ENCODE data around the gene KIF15.

The KIF15 gene

GRCh38 chr3:44875596-44875995, 114.0 kb downstream of the KIF15 start:
- in situ Hi-C loops (cut with HindIII; ENCODE audit: low sequenced_read_pairs): no loop called here

- in situ Hi-C loops (cut with HindIII; ENCODE audit: low sequenced_read_pairs): no loop called here
Observed at GRCh38 chr3:44877333-44877732, 115.7 kb downstream of the KIF15 start.

- in situ Hi-C loops (cut with HindIII; ENCODE audit: low sequenced_read_pairs): loop anchor here (5.0 kb wide), 2 partner anchors 62 to 83 kb away; no protein-coding TSS in a partner anchor
Observed at GRCh38 chr3:44880284-44880683, 118.7 kb downstream of the KIF15 start.

- in situ Hi-C loops (cut with HindIII; ENCODE audit: low sequenced_read_pairs): loop anchor here (5.0 kb wide), 2 partner anchors 59 to 86 kb away; no protein-coding TSS in a partner anchor
Observed at GRCh38 chr3:44883213-44883955, 121.8 kb downstream of the KIF15 start.

- in situ Hi-C loops (cut with HindIII; ENCODE audit: low sequenced_read_pairs): loop anchor here (5.0 kb wide), 2 partner anchors 58 to 87 kb away; no protein-coding TSS in a partner anchor
Observed at GRCh38 chr3:44883999-44884431, 122.4 kb downstream of the KIF15 start.

GRCh38 chr3:44885618-44886017, 124.0 kb downstream of the KIF15 start:
- in situ Hi-C loops (cut with HindIII; ENCODE audit: low sequenced_read_pairs): no loop called here

GRCh38 chr3:44886561-44886960, 125.0 kb downstream of the KIF15 start:
- in situ Hi-C loops (cut with HindIII; ENCODE audit: low sequenced_read_pairs): no loop called here

GRCh38 chr3:44887101-44887500, 125.5 kb downstream of the KIF15 start:
- in situ Hi-C loops (cut with HindIII; ENCODE audit: low sequenced_read_pairs): no loop called here

GRCh38 chr3:44890258-44890657, 128.7 kb downstream of the KIF15 start:
- in situ Hi-C loops (cut with HindIII; ENCODE audit: low sequenced_read_pairs): no loop called here

- in situ Hi-C loops (cut with HindIII; ENCODE audit: low sequenced_read_pairs): no loop called here
Observed at GRCh38 chr3:44890852-44891251, 129.3 kb downstream of the KIF15 start.

- in situ Hi-C loops (cut with HindIII; ENCODE audit: low sequenced_read_pairs): no loop called here
Observed at GRCh38 chr3:44892689-44893088, 131.1 kb downstream of the KIF15 start.

- in situ Hi-C loops (cut with HindIII; ENCODE audit: low sequenced_read_pairs): no loop called here
Observed at GRCh38 chr3:44893097-44893496, 131.5 kb downstream of the KIF15 start.

- in situ Hi-C loops (cut with HindIII; ENCODE audit: low sequenced_read_pairs): no loop called here
Observed at GRCh38 chr3:44894485-44894884, 132.9 kb downstream of the KIF15 start.

- in situ Hi-C loops (cut with HindIII; ENCODE audit: low sequenced_read_pairs): no loop called here
Observed at GRCh38 chr3:44896440-44896839, 134.8 kb downstream of the KIF15 start.

GRCh38 chr3:44899683-44900367, 138.2 kb downstream of the KIF15 start:
- in situ Hi-C loops (cut with HindIII; ENCODE audit: low sequenced_read_pairs): loop anchor here (25.0 kb wide), 1 partner anchor 363 kb away; no protein-coding TSS in a partner anchor

- in situ Hi-C loops (cut with HindIII; ENCODE audit: low sequenced_read_pairs): loop anchor here (25.0 kb wide), 1 partner anchor 365 kb away; no protein-coding TSS in a partner anchor
Observed at GRCh38 chr3:44902628-44903027, 141.0 kb downstream of the KIF15 start.

Data from endothelial cell of hepatic sinusoid (primary cell).